IMR-90 (cell line): ENCODE measurements around the gene EYS. TPM values are rescaled to one million over a fixed set of nuclear protein-coding genes. Genes with fewer than 3 reads are reported as not detected.

Source experiments
- ATAC-seq: fragments of 200-7000 bp; cut with Tn5 transposase; 2 replicates; pipeline ENCODE4 v1.9.1; 2020; ENCODE audit warnings: low read depth, mild to moderate bottlenecking, moderate library complexity
- BruUV-seq: library from RNA; stranded (reverse); fragments of 400-500 nt; replicated peaks from 2 replicates; lab custom pipeline; 2021; lab: Mats Ljungman, UMichigan
- CTCF ChIA-PET: fragments of 300-600 bp; formaldehyde crosslinking; extraction: SDS; loops from one replicate; lab custom pipeline; 2021; ENCODE audit warnings: antibody characterized with exemption; lab: Yijun Ruan, JAX
- POLR2A ChIA-PET: fragments of 300-600 bp; sonication (Branson Sonifier 250); formaldehyde crosslinking; loops from one replicate; lab custom pipeline; 2022; ENCODE audit warnings: antibody characterized with exemption; ENCODE audit not compliant: unreplicated experiment; lab: Charles Lee
- DNase-seq: peaks from one replicate; pipeline ENCODE4 v3.0.0; 2013
- H2AFZ ChIP-seq: replicated peaks from 2 replicates; pipeline ENCODE3; 2013; ENCODE audit warnings: low read length, mild to moderate bottlenecking; ENCODE audit not compliant: poor library complexity
- H2AK5ac ChIP-seq: 2 replicates; pipeline ENCODE4 v1.6.1; 2013; ENCODE audit warnings: low read depth, low read length, inconsistent platforms
- H2AK9ac ChIP-seq: replicated peaks from 2 replicates; pipeline ENCODE3; 2013; ENCODE audit warnings: mild to moderate bottlenecking, low read depth, low read length, moderate library complexity; ENCODE audit not compliant: poor library complexity
- H2BK120ac ChIP-seq: 2 replicates; pipeline ENCODE4 v1.6.1; 2013; ENCODE audit warnings: low read depth, low read length, inconsistent platforms
- H2BK15ac ChIP-seq: 3 replicates; pipeline ENCODE4 v1.6.1; 2013; ENCODE audit warnings: low read depth, low read length, inconsistent platforms
- H2BK20ac ChIP-seq: 2 replicates; pipeline ENCODE4 v1.6.1; 2013; ENCODE audit warnings: low read depth, mild to moderate bottlenecking, inconsistent platforms, low read length, moderate library complexity
- H2BK5ac ChIP-seq: 2 replicates; pipeline ENCODE4 v1.6.1; 2013; ENCODE audit warnings: mild to moderate bottlenecking, low read depth, low read length, inconsistent platforms; ENCODE audit not compliant: poor library complexity, severe bottlenecking
- H3K14ac ChIP-seq: replicated peaks from 2 replicates; pipeline ENCODE4 v1.6.1; 2013; ENCODE audit warnings: low read depth, low read length, inconsistent platforms
- H3K18ac ChIP-seq: 2 replicates; pipeline ENCODE4 v1.6.1; 2013; ENCODE audit warnings: low read depth, low read length, control low read depth
- H3K23ac ChIP-seq: 2 replicates; pipeline ENCODE4 v1.6.1; 2013; ENCODE audit warnings: low read depth, low read length, inconsistent platforms
- H3K27ac ChIP-seq: 2 replicates; pipeline ENCODE4 v1.5.1; 2013; ENCODE audit warnings: mild to moderate bottlenecking, control low read depth, low read length; ENCODE audit not compliant: insufficient read depth
- H3K27me3 ChIP-seq: 2 replicates; pipeline ENCODE4 v1.6.1; 2013; ENCODE audit warnings: low read length; ENCODE audit not compliant: control insufficient read depth, insufficient read depth
- H3K36me3 ChIP-seq: 2 replicates; pipeline ENCODE4 v1.6.1; 2013; ENCODE audit warnings: low read length, mixed read lengths; ENCODE audit not compliant: control insufficient read depth, insufficient read depth
- H3K4ac ChIP-seq: 2 replicates; pipeline ENCODE4 v1.6.1; 2013; ENCODE audit warnings: low read depth, low read length, inconsistent platforms
- H3K4me1 ChIP-seq: 2 replicates; pipeline ENCODE4 v1.6.1; 2013; ENCODE audit warnings: low read length, mixed read lengths; ENCODE audit not compliant: control insufficient read depth, insufficient read depth
- H3K4me2 ChIP-seq: 2 replicates; pipeline ENCODE4 v1.6.1; 2013; ENCODE audit warnings: low read depth, mild to moderate bottlenecking, control low read depth, low read length, moderate library complexity
- H3K4me3 ChIP-seq: 2 replicates; pipeline ENCODE4 v1.5.1; 2013; ENCODE audit warnings: low read depth, mild to moderate bottlenecking, control low read depth, low read length, moderate library complexity; ENCODE audit not compliant: insufficient read depth
- H3K56ac ChIP-seq: 2 replicates; pipeline ENCODE4 v1.6.1; 2013; ENCODE audit warnings: low read length, inconsistent platforms; ENCODE audit not compliant: insufficient read depth; ENCODE audit errors: extremely low read depth
- H3K79me1 ChIP-seq, 2 experiments: 2 replicates each; pipeline ENCODE4 v1.6.1; 2013; ENCODE audit warnings: low read length in 2 of 2, inconsistent platforms in 1 of 2, low read depth in 1 of 2
- H3K9ac ChIP-seq: 2 replicates; pipeline ENCODE4 v1.6.1; 2013; ENCODE audit warnings: low read depth, low read length, control low read depth
- H3K9me1 ChIP-seq: 2 replicates; pipeline ENCODE4 v1.6.1; 2013; ENCODE audit warnings: low read length, inconsistent platforms; ENCODE audit not compliant: insufficient read depth
- H3K9me3 ChIP-seq: 2 replicates; pipeline ENCODE4 v1.6.1; 2013; ENCODE audit warnings: low read length; ENCODE audit not compliant: control insufficient read depth, insufficient read depth
- H4K20me1 ChIP-seq: 2 replicates; pipeline ENCODE4 v1.6.1; 2013; ENCODE audit warnings: low read length, inconsistent platforms; ENCODE audit not compliant: insufficient read depth
- H4K5ac ChIP-seq: 2 replicates; pipeline ENCODE4 v1.6.1; 2013; ENCODE audit warnings: mild to moderate bottlenecking, low read depth, low read length, control low read depth
- H4K8ac ChIP-seq, 2 experiments: 2 replicates each; pipeline ENCODE4 v1.6.1; 2013; ENCODE audit warnings: low read depth in 2 of 2, low read length in 2 of 2, control low read depth in 1 of 2, inconsistent platforms in 1 of 2
- H4K91ac ChIP-seq: 2 replicates; pipeline ENCODE4 v1.6.1; 2013; ENCODE audit warnings: low read depth, low read length, inconsistent platforms; ENCODE audit not compliant: insufficient read depth
- CEBPB ChIP-seq: IDR thresholded peaks from 2 replicates; pipeline ENCODE4 v1.6.1; 2012; ENCODE audit warnings: low read depth, low read length, improper control_type of control experiment
- CHD1 ChIP-seq: IDR thresholded peaks from 2 replicates; pipeline ENCODE4 v1.6.1; 2012; ENCODE audit warnings: low read depth, low read length, improper control_type of control experiment
- MAZ ChIP-seq: IDR thresholded peaks from 2 replicates; pipeline ENCODE4 v1.6.1; 2012; ENCODE audit warnings: low read depth, mild to moderate bottlenecking, low read length, improper control_type of control experiment, moderate library complexity, borderline replicate concordance
- NFE2L2 ChIP-seq: fragments of 150-350 bp; IDR thresholded peaks from 2 replicates; pipeline ENCODE4 v1.6.1; 2016; ENCODE audit warnings: low read depth, mild to moderate bottlenecking, low read length
- RAD21 ChIP-seq: IDR thresholded peaks from 2 replicates; pipeline ENCODE4 v1.6.1; 2012; ENCODE audit warnings: low read length, improper control_type of control experiment
- RCOR1 ChIP-seq: IDR thresholded peaks from 2 replicates; pipeline ENCODE4 v1.6.1; 2012; ENCODE audit warnings: mild to moderate bottlenecking, low read length, improper control_type of control experiment; ENCODE audit not compliant: insufficient replicate concordance
- USF2 ChIP-seq: fragments of 150-350 bp; IDR thresholded peaks from 2 replicates; pipeline ENCODE4 v1.6.1; 2017; ENCODE audit warnings: mild to moderate bottlenecking, antibody characterized with exemption, low read length, low read depth
- WGBS, 2 experiments: methylation state at CpG; one replicate each; pipeline versions ENCODE4 v1.1.5 to v1.1.7; 2013; ENCODE audit warnings: missing lambda C conversion rate in 2 of 2; ENCODE audit not compliant: insufficient read length in 1 of 2; ENCODE audit errors: extremely low coverage in 2 of 2; 5-methylcytosine and 5-hydroxymethylcytosine counted together
- dilution Hi-C: fragments of 300-500 bp; cut with HindIII; formaldehyde crosslinking; loops from one replicate; pipeline ENCODE4 v1.14.3; 2018; ENCODE audit warnings: low sequenced_read_pairs; ENCODE audit not compliant: unreplicated experiment
- in situ Hi-C: fragments of 300-500 bp; cut with MboI; formaldehyde crosslinking; loops from 3 replicates; pipeline ENCODE4 v1.14.3; 2019; ENCODE audit warnings: low sequenced_read_pairs, inconsistent platforms, mixed read lengths
- intact Hi-C: fragments of 100-400 bp; cut with micrococcal nuclease; formaldehyde crosslinking; loops from 2 replicates; pipeline ENCODE4 v1.10.0; 2022
- polyA plus RNA-seq, 3 experiments: library from polyadenylated mRNA; depleted of rRNA; stranded (reverse); fragments of >200 nt; gene quantifications; 2 replicates each; pipeline ENCODE4 v1.2.3, GENCODE V29; 2012; ENCODE audit warnings: low replicate concordance in 1 of 3
- total RNA-seq: library from RNA; depleted of rRNA; stranded (reverse); fragments of >200 nt; gene quantifications from 2 replicates; pipeline ENCODE4 v1.2.3, GENCODE V29; 2012
- TF ChIP-seq, protein P1 (sequence below): fragments of 150-350 bp; IDR thresholded peaks from 2 replicates; pipeline ENCODE4 v1.6.1; 2016; ENCODE audit warnings: low read depth, mild to moderate bottlenecking, low read length, moderate library complexity, borderline replicate concordance

EYS gene
- total and polyA plus RNA-seq, 2 of the 4 experiments (the other 2 are of a cell fraction): under 0.01 TPM; not detected in 1

- ChIA-PET CTCF (no interaction called here), POLR2A (no interaction called here)
- Histone ChIP-seq H3K9me1 (no peaks in the 10 kb centered on the region), H3K36me3 (no peaks in the 10 kb centered on the region), H3K9ac (no peak overlapping the region), H3K4ac (no peak overlapping the region), H3K18ac (no peak overlapping the region), H2BK15ac (no peak overlapping the region), H4K8ac (no peak overlapping the region), H3K9me3 (no peaks in the 10 kb centered on the region), H2BK120ac (no peak overlapping the region), H3K56ac (no peak overlapping the region), H2AK5ac (no peak overlapping the region), H2AFZ (no peak overlapping the region), H3K79me1 (no peaks in the 10 kb centered on the region), H3K23ac (no peak overlapping the region), H2BK20ac (no peak overlapping the region), H3K27me3 (no peaks in the 10 kb centered on the region), H2AK9ac (no peak overlapping the region), H3K4me3 (no peak overlapping the region), H3K14ac (no peak overlapping the region), H2BK5ac (no peak overlapping the region), H3K27ac (no peak overlapping the region), H3K4me1 (no peaks in the 10 kb centered on the region), H4K20me1 (no peaks in the 10 kb centered on the region), H4K91ac (no peak overlapping the region), H4K5ac (no peak overlapping the region), H3K4me2 (no peak overlapping the region)
- TF ChIP-seq MAZ (no peak), NFE2L2 (no peak), RCOR1 (no peak), CHD1 (no peak), CEBPB (peak; percentile 56; the same call in 1 of the 2 replicates), USF2 (no peak), RAD21 (no peak)
- TF ChIP-seq, protein P1, sequence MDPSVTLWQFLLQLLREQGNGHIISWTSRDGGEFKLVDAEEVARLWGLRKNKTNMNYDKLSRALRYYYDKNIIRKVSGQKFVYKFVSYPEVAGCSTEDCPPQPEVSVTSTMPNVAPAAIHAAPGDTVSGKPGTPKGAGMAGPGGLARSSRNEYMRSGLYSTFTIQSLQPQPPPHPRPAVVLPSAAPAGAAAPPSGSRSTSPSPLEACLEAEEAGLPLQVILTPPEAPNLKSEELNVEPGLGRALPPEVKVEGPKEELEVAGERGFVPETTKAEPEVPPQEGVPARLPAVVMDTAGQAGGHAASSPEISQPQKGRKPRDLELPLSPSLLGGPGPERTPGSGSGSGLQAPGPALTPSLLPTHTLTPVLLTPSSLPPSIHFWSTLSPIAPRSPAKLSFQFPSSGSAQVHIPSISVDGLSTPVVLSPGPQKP: no peak
- dilution Hi-C loops (no loop called here), intact Hi-C loops (no loop called here), in situ Hi-C loops (no loop called here)
- BruUV-seq: no TSS peak
- no peak for DNase-seq
- WGBS, 2 experiments: no CpG with 5 or more reads among the region's 4 CpGs
- no peak for ATAC-seq
Observed at GRCh38 chr6:64812138-64812537, 894.9 kb downstream of the EYS start.
